ENCODE data around the gene PRR35.

DNA sequence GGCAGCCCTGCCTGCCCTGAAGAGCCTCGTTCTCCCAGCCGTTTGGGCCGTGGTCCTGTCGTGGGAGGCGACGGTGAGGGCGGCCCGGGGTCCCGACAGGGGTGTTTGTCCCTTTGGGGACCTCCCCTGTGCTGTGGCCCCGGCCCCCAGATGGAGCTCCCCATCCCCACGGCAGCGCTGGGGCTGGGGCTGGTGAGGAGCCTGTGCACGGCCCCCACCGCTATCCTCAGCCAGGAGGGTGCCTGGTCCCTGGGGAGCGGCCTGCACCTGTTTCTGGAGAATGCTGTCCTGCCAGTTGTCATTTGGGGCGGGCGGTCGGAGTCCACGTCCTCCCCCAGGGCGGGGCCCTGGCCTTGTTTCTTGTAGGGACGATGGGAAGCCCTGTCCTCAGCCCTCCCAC is 26.1 kb upstream of the PRR35 start:
- no peak for TF ChIP-seq TAF1 (IDR thresholded peaks at IDR 0.05; ENCODE audit: borderline replicate concordance, insufficient read depth, low read length)
- TF ChIP-seq, protein P1, sequence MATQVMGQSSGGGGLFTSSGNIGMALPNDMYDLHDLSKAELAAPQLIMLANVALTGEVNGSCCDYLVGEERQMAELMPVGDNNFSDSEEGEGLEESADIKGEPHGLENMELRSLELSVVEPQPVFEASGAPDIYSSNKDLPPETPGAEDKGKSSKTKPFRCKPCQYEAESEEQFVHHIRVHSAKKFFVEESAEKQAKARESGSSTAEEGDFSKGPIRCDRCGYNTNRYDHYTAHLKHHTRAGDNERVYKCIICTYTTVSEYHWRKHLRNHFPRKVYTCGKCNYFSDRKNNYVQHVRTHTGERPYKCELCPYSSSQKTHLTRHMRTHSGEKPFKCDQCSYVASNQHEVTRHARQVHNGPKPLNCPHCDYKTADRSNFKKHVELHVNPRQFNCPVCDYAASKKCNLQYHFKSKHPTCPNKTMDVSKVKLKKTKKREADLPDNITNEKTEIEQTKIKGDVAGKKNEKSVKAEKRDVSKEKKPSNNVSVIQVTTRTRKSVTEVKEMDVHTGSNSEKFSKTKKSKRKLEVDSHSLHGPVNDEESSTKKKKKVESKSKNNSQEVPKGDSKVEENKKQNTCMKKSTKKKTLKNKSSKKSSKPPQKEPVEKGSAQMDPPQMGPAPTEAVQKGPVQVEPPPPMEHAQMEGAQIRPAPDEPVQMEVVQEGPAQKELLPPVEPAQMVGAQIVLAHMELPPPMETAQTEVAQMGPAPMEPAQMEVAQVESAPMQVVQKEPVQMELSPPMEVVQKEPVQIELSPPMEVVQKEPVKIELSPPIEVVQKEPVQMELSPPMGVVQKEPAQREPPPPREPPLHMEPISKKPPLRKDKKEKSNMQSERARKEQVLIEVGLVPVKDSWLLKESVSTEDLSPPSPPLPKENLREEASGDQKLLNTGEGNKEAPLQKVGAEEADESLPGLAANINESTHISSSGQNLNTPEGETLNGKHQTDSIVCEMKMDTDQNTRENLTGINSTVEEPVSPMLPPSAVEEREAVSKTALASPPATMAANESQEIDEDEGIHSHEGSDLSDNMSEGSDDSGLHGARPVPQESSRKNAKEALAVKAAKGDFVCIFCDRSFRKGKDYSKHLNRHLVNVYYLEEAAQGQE (IDR thresholded peaks at IDR 0.05; ENCODE audit: insufficient read depth in 1 of 2, low read depth in 2 of 2, low read length in 2 of 2): no peak
